Kidney epithelial cell (primary cell): Measurements from ENCODE around the gene KCNQ1. TPM values are rescaled to one million over a fixed set of nuclear protein-coding genes. Genes with fewer than 3 reads are reported as not detected.

Experiments used
- DNase-seq: peaks from one replicate; pipeline ENCODE4 v3.0.0-alpha.2; 2010; ENCODE audit warnings: low read depth
- H3K27me3 ChIP-seq: 2 replicates; pipeline ENCODE4 v1.6.0; 2011; ENCODE audit warnings: low read length; ENCODE audit not compliant: control insufficient read depth, insufficient read depth
- H3K36me3 ChIP-seq: 2 replicates; pipeline ENCODE4 v1.5.1; 2011; ENCODE audit warnings: low read length; ENCODE audit not compliant: control insufficient read depth, insufficient read depth
- H3K4me3 ChIP-seq: 2 replicates; pipeline ENCODE4 v1.5.1; 2011; ENCODE audit warnings: low read depth, mild to moderate bottlenecking, control low read depth, low read length
- total RNA-seq: library from RNA; depleted of rRNA; stranded (reverse); fragments of >200 nt; gene quantifications from 2 replicates; pipeline ENCODE4 v1.2.3, GENCODE V29; 2015
- TF ChIP-seq, protein P1 (sequence below): IDR thresholded peaks from 2 replicates; pipeline ENCODE4 v1.5.1; 2011; ENCODE audit warnings: mild to moderate bottlenecking, moderate library complexity, low read length, control low read depth, inconsistent platforms; ENCODE audit not compliant: insufficient read depth, poor library complexity, severe bottlenecking

KCNQ1 gene
- total RNA-seq, 1 donor from 2014 or later: 2.3 TPM

DNA sequence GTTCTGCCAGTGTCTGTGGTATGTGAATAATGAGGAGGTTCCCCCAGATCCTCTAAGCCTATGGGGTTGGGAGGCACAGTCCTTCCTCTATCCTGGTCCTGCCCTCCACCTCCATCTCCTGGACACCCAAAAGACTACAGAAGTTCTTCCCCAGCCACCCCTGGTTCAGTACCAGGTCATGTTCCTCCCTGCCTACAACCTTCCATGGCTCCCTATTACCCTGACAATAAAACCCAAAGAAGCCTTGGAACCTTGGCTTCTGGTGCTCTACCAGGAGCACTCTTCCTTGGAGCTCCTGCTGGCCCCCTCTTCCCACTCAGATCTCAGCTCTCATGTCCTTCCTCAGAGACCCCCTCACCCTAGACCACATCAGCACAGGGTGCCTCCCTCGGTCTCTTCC lies 13.4 kb upstream of the KCNQ1 start:
- TF ChIP-seq, protein P1, sequence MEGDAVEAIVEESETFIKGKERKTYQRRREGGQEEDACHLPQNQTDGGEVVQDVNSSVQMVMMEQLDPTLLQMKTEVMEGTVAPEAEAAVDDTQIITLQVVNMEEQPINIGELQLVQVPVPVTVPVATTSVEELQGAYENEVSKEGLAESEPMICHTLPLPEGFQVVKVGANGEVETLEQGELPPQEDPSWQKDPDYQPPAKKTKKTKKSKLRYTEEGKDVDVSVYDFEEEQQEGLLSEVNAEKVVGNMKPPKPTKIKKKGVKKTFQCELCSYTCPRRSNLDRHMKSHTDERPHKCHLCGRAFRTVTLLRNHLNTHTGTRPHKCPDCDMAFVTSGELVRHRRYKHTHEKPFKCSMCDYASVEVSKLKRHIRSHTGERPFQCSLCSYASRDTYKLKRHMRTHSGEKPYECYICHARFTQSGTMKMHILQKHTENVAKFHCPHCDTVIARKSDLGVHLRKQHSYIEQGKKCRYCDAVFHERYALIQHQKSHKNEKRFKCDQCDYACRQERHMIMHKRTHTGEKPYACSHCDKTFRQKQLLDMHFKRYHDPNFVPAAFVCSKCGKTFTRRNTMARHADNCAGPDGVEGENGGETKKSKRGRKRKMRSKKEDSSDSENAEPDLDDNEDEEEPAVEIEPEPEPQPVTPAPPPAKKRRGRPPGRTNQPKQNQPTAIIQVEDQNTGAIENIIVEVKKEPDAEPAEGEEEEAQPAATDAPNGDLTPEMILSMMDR: no peak
- no peak overlapping the region for H3K4me3 ChIP-seq
- no peak for DNase-seq
- H3K36me3 ChIP-seq: no peaks in the 10 kb centered on the region
- peaks cover 9% of the 10 kb centered on the region for H3K27me3 ChIP-seq

DNA sequence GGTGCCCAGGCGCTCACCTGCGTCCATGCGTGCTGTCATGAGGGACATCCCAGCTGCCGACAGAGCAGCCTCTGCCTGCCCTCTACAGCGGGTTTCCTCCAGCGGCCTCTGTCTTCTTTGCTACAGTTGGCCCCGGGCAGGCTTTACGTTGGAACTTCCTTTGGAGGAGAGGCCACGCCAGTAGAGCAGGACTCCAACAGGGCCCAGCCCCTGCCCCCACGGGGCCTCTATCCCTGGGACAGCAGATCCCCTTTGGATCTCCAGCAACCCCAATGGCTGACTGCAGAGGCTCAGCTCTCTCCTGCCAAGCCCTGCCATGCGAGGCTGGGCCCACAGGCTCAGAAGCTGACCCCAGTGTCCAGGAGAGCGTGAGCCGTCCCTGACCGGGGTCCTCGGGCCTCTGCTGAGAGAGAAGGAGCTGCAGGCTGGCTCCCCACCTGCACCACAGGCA lies 12.6 kb upstream of the KCNQ1 start:
- TF ChIP-seq, protein P1: no peak
- no peak overlapping the region for H3K4me3 ChIP-seq
- H3K27me3 ChIP-seq: peaks cover 15% of the 10 kb centered on the region
- H3K36me3 ChIP-seq: no peaks in the 10 kb centered on the region
- DNase-seq: no peak

DNA sequence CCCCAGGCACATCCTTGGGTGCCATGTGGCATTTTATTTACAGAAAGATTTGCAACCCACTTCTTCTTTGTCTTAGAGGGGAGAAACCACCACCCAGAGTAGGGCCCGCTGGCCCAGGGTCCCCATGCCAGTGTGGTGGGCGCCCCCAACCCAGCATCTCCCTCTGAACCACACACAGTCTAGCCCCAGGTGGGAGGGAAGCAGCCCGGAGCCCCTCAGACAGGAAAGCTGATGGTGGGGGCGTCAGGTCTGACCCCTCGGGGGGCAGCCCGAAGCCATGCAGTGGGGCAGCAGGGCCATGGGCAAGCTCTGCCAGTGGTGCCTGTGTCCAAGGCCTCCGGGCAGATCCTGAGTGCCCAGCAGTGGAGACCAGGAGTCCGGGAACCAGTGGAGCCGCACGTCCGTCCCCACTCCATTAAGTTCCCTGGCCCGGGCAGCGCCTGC lies 12.2 kb upstream of the KCNQ1 start:
- DNase-seq: no peak

DNA sequence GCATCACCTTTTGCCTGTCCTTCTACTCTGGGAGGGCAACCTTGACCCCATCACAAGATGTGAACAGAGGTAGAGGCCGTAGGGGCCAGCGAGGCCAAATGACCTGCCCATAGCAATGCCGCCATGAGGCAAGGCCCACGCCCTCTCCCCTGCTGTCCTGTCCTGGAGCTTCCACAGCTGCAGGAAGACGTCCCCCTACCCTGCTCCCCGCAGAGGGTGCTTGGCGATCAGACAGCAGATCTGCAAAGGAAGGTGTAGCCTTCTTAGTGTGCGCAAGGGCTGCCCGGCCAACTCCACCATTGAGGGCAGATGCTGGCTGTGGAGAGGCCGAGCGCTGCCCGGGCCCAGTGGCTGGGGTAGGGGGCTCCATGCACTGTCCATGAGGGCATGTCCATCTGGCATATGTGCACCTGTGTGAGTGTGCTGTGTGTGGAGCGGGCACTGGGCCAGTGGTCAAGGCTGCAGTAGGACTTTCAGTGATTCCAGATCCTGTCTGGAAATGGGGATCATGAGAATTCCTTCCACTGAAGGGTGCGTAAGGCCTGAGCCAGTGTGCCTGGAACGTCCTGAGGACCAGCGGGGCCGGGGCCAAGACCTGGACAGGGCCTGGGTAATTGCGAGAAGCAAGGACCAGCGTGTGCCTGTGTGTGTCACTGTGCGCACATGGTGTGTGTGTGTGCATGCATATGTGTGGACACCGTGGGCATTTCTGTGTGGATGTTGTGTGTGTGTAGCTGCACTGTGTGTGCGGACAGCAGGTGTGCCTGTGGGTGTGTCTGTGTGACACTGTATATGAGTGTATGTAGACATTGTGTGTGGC lies 11.5 kb upstream of the KCNQ1 start:
- H3K27me3 ChIP-seq: peaks cover 16% of the 10 kb centered on the region
- TF ChIP-seq, protein P1: no peak
- no peak for DNase-seq

More for the DNA sequence above, 12.2 kb upstream of the KCNQ1 start:
- TF ChIP-seq, protein P1: no peak
- H3K4me3 ChIP-seq: no peak overlapping the region
- no peaks in the 10 kb centered on the region for H3K36me3 ChIP-seq
- H3K27me3 ChIP-seq: peaks cover 16% of the 10 kb centered on the region

DNA sequence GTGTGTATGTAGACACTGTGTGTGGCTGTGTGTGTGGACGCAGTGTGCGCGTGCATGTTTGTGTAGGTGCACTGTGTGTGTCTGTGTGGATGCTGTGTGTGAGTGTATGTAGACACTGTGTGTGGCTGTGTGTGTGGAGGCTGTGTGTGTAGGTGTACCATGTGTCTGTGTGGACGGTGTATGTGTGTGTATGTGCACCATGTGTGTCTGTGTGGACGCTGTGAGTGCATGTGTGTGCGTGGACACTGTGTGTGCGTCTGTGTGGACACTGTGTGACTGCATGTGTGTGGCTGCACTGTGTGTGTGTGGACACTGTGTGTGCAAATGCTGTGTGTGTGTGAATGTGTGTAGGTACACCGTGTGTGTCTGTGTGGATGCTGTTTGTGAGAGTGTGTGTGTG lies 10.8 kb upstream of the KCNQ1 start:
- H3K27me3 ChIP-seq: peaks cover 16% of the 10 kb centered on the region
- TF ChIP-seq, protein P1: no peak

More for the DNA sequence above, 11.5 kb upstream of the KCNQ1 start:
- H3K4me3 ChIP-seq: no peak overlapping the region
- no peaks in the 10 kb centered on the region for H3K36me3 ChIP-seq

More for the DNA sequence above, 10.8 kb upstream of the KCNQ1 start:
- Histone ChIP-seq H3K4me3 (no peak overlapping the region), H3K36me3 (no peaks in the 10 kb centered on the region)
- no peak for DNase-seq
